Omental fat pad (tissue), 4 donors: ENCODE data around the gene ACSM3. TPM values are rescaled to one million over a fixed set of nuclear protein-coding genes. Genes with fewer than 3 reads are reported as not detected.
"Not testable (repeated sequence)": the region's sequence is repeated elsewhere in the genome, so short reads cannot be mapped to it uniquely, and the experiment has no call there.

Experiments
- ATAC-seq: fragments of 150-250 bp; one replicate; pipeline ENCODE4 v1.9.1; 2016; ENCODE audit warnings: mild to moderate bottlenecking, moderate library complexity; ENCODE audit not compliant: low FRiP score
- DNase-seq: peaks from one replicate; pipeline ENCODE4 v3.0.0-alpha.2; 2019; ENCODE audit warnings: low spot score
- total RNA-seq, 4 donors: library from RNA; depleted of rRNA; stranded (reverse); fragments of >200 nt; gene quantifications; one replicate each; pipeline ENCODE4 v1.1.0, GENCODE V29; 2016
- TF ChIP-seq, protein P1 (sequence below), 3 donors: fragments of 450-650 bp; IDR thresholded peaks; one replicate each; pipeline ENCODE4 v1.5.1; 2016 to 2017; ENCODE audit warnings: antibody characterized with exemption in 3 of 3, mild to moderate bottlenecking in 3 of 3, moderate library complexity in 2 of 3

The ACSM3 gene
- total RNA-seq, 4 donors from 2014 or later, result 7.2 to 82.9 (median 10.9) TPM

DNA sequence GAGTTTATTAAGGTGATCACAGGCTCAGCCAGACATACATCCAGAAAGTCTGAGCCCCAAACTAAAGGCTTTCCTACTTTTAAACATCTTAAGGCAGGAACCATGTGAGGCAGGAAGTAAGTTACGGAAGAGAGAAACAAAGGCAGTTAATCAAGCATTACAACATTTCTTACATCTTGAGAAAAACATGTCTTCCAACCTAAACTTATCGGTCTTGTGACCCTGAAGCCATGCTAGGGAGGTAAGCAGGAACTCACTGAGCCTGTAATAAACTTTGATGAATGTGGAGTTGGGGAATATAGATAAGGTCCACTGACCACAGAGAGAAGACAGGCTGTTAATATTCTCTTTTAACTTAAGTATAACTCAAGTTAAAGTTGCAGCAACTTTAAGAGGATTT is 3.5 kb upstream of the ACSM3 start:
- DNase-seq, result no peak
- TF ChIP-seq, protein P1, sequence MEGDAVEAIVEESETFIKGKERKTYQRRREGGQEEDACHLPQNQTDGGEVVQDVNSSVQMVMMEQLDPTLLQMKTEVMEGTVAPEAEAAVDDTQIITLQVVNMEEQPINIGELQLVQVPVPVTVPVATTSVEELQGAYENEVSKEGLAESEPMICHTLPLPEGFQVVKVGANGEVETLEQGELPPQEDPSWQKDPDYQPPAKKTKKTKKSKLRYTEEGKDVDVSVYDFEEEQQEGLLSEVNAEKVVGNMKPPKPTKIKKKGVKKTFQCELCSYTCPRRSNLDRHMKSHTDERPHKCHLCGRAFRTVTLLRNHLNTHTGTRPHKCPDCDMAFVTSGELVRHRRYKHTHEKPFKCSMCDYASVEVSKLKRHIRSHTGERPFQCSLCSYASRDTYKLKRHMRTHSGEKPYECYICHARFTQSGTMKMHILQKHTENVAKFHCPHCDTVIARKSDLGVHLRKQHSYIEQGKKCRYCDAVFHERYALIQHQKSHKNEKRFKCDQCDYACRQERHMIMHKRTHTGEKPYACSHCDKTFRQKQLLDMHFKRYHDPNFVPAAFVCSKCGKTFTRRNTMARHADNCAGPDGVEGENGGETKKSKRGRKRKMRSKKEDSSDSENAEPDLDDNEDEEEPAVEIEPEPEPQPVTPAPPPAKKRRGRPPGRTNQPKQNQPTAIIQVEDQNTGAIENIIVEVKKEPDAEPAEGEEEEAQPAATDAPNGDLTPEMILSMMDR (IDR thresholded peaks at IDR 0.05), result no peak
- no peak for ATAC-seq

DNA sequence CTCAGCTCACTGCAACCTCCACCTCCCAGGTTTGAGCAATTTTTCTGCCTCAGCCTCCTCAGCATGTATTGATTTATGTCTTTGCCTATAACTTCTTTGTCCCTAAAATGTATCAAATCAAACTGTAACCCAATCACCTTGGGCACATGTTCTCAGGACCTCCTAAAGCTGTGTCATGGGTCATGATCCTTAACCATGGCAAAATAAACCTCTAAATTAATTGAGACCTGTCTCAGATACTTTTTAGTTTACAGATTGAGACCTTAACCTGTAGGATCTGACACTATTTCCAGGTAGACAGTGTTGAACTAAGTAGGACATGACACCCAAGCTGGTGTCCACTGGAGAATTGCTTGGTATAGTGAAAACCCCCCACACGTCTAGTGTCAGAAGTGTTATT is 2.6 kb upstream of the ACSM3 start:
- TF ChIP-seq, protein P1 (IDR thresholded peaks at IDR 0.05), result no peak
- ATAC-seq, result no peak

DNA sequence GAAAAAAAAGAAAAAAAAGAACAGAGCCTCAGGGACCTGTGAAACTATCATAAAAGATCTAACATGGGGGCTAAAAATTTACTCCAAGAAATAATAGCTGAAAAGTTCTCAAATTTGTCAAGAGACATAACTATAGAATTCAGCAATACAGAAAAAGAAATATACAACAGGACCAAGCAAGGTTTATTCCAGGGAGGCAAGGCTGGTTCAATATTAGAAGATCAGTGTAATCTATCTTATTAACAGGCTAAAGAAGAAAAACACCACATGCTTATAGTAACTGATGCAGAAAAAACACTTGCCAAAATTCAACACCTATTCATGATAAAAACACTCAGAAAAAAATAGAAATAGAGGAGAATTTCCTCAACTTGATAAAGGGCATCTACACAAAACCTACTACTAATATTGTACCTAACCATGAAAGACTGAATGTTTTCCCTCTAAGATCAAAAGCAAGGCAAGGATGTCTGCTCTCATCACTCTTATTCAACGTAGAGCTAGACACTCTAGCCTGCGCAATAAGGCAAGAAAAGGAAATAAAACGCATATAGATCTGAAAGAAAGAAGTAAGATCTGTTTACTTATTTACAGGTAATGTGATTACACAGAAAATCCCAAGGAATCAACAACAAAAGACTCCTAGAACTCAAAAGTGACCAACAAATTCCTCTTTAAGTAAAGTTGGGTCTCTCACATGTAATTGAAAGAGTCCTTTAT is 1.2 kb upstream of the ACSM3 start:
- TF ChIP-seq, protein P1 (IDR thresholded peaks at IDR 0.05), result no peak
- ATAC-seq (no peak), DNase-seq (no peak)

More for the DNA sequence above, 2.6 kb upstream of the ACSM3 start:
- DNase-seq, result no peak

DNA sequence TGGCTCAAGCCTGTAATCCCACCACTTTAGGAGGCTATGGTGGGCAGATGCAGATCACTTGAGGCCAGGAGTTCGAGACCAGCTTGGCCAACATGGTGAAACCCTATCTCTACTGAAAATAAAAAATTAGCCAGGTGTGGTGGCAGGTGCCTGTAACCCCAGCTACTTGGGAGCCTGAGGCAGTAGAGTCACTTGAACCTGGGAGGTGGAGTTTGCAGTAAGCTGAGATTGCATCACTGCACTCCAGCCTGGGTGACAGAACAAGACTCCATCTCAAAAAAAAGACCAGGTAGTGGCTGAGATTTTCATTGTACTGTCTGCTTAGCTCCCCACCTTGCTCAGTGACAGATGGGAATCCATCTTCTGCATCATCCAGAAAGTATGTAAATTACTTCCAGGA is 634 bp downstream of the ACSM3 start:
- DNase-seq, result not testable (repeated sequence)

DNA sequence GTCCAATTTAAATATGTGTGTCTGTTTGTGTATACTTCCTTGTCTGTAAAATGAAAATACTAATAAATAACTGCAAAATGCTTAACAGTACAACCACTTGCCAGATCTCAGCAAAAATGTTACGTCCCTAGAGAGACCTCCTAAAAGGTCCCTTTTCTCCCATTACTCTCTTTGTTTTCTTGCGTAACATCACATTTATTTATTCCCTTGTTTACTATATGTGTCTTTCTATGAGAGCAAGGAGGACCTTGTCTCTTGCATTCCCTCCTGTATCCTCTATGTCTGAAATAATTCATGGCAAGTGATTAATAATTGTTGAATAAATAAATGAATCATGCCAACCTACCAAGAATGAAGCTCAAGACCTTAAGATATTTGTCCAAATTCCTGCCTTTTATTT is 1.9 kb downstream of the ACSM3 start:
- no peak for ATAC-seq
- DNase-seq, result no peak
- TF ChIP-seq, protein P1 (IDR thresholded peaks at IDR 0.05), result no peak

More for the DNA sequence above, 634 bp downstream of the ACSM3 start:
- ATAC-seq, result not testable (repeated sequence)

DNA sequence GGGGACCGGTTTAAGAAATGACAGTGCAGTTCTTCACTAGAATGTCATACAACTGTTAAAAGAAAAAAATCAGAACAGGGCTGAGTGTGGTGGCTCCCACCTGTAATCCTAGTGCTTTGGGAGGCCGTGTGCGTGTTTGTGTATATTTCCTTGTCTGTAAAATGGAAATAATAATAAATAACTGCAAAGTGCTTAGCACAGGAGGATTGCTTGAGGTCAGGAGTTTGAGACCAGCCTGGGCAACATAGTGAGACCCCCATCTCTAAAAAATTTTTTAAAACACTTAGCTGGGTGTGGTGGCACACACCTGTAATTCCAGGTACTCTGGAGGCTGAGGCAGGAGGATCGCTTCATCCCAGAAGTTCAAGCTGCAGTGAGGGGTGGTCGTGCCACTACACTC is 2.5 kb downstream of the ACSM3 start:
- no peak for ATAC-seq
- no peak for DNase-seq
- TF ChIP-seq, protein P1 (IDR thresholded peaks at IDR 0.05), result no peak

DNA sequence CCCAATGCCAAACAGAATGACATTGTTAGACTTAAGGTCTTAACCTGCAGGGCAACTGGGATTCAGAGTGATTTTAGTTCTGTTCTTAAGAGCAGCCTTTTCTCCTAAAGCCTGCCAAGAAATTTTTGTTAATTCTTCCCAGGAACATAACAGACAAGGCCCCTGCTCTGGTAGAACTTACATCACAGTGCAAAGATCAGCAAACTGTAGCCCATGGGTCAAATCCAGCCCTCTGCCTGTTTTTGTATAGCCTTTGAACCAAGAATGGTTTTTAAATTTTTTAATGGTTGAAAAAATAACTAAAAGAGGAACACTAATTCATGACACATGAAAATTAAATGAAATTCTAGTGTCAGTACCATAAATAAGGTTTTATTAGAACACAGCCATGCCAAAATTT is 3.8 kb downstream of the ACSM3 start:
- no peak for ATAC-seq
- TF ChIP-seq, protein P1 (IDR thresholded peaks at IDR 0.05), result no peak

More for the DNA sequence above, 3.8 kb downstream of the ACSM3 start:
- no peak for DNase-seq
